GM13977 (cell line): Measurements from ENCODE around the gene CUL1.

Experiments used
- DNase-seq: peaks from one replicate; pipeline ENCODE4 v3.0.0; 2012; ENCODE audit warnings: low spot score
- in situ Hi-C: fragments of 300-500 bp; cut with MboI; formaldehyde crosslinking; loops from one replicate; pipeline ENCODE4 v1.12.0; 2022; ENCODE audit warnings: low sequenced_read_pairs, low pct_unique_long_range_greater_than_20kb, mixed read lengths, inconsistent platforms; ENCODE audit not compliant: unreplicated experiment
- TF ChIP-seq, protein P1 (sequence below): IDR thresholded peaks from 2 replicates; pipeline ENCODE4 v1.5.1; 2012; ENCODE audit warnings: mild to moderate bottlenecking, control low read depth; ENCODE audit not compliant: insufficient read depth; ENCODE audit errors: extremely low read depth, missing control alignments

CUL1 gene

DNA sequence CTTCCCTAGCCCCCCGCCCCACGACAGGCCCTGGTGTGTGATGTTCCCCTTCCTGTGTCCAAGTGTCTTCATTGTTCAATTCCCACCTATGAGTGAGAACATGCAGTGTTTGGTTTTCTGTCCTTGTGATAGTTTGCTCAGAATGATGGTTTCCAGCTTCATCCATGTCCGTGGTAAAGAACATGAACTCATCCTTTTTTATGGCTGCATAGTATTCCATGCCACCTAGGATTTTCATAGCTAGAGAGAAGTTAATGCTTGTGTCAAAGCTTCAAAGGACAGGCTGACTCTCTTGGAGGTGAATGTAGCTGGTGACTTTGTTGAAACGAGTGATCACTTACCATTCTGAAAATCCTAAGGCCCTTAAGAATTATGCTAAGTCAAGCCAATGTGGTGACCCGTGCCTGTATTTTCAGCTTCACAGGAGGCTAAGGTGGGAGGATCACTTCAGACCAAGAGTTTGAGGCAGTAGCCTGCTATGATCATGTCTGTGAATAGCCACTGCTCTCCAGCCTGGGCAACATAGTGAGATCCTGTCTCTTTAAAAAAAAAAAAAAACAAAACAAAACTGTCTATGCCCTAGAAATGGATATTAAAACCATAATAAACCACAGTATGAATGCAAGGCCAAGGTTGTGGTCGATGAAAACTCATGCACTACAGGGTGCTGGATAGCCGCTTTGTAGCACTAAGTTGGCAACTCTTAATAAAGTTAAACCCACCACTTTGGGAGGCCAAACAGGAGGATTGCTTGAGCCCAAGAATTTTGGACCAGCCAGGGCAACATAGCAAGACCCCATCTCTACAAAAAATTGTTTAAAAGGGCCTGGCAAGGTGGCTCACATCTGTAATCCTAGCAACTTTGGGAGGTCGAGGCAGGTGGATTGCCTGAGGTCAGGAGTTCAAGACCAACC lies 52.0 kb downstream of the CUL1 start:
- no peak for DNase-seq

DNA sequence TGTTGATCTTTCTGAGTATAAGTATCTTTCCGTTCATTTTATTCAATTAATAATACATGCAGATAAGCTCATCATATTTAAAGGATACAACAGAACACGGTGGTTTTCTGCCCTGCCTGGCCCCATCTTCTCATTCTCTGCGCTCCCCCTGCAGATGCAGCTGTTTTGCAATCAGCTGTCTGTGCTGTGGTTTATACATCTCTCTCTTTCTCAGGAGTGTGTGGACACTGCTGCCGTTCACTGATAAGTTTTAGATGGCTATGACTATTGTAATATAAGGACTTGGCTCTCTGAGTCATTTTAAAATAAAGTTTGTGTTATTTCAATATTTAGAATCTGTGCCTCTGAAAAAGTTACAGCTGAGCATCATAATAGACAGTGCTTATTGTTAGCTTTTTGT lies 54.5 kb downstream of the CUL1 start:
- DNase-seq = no peak
- TF ChIP-seq, protein P1, sequence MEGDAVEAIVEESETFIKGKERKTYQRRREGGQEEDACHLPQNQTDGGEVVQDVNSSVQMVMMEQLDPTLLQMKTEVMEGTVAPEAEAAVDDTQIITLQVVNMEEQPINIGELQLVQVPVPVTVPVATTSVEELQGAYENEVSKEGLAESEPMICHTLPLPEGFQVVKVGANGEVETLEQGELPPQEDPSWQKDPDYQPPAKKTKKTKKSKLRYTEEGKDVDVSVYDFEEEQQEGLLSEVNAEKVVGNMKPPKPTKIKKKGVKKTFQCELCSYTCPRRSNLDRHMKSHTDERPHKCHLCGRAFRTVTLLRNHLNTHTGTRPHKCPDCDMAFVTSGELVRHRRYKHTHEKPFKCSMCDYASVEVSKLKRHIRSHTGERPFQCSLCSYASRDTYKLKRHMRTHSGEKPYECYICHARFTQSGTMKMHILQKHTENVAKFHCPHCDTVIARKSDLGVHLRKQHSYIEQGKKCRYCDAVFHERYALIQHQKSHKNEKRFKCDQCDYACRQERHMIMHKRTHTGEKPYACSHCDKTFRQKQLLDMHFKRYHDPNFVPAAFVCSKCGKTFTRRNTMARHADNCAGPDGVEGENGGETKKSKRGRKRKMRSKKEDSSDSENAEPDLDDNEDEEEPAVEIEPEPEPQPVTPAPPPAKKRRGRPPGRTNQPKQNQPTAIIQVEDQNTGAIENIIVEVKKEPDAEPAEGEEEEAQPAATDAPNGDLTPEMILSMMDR = no peak
- in situ Hi-C loops = no loop called here

More for the DNA sequence above, 52.0 kb downstream of the CUL1 start:
- TF ChIP-seq, protein P1 = no peak
- in situ Hi-C loops = no loop called here

DNA sequence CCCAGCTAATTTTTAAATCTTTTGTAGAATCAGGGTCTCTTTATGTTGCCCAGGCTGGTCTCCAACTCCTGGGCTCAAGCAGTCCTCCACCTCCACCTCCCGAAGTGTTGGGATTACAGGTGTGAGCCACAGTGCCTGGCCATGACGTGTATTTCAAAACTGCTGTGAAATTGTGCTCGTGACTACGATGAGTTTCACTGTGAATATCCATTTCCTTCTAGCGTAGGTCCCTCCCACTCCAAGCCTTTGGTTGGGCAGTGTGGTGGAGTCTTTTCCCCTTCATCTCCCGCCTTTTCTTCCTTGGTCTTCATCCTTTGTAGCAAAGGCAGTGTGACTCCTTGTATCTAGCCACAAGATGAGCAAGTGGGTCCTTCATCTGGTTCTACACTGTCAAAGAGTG lies 56.2 kb downstream of the CUL1 start:
- TF ChIP-seq, protein P1 = no peak
- in situ Hi-C loops = no loop called here
- no peak for DNase-seq

DNA sequence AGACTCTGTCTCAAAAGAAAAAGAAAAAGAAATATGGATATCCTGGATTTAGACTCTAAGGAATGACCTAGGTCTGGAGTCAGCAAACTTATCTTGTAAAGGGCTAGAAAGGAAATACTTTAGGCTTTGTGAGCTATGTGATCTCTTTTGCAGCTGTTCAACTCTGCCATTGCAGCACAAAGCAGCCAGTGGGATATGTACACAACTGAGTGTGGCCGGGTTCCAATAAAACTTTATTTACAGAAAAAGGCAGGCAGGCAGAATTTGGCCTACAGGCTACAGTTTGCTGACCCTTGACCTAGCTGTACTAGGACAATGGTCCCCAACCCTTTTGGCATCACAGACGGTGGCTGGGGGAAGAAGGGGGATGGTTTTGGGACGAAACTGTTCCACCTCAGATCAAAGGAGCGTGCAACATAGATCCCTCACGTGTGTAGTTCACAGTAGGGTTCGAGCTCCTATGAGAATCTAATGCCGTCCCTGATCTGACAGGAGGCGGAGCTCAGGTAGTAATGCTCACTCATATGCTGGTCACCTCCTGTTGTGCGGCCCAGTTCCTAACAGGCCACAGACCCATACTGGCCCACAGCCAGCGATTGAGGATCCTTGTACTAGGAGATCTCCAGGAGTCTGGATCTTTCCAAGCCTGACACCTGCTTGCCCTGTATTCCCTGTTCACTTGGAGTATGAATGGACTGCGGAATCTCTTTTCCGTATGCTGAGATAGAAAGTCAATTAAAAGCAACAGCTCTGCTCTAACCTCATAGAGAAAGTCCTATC lies 63.0 kb downstream of the CUL1 start:
- no peak for DNase-seq
- in situ Hi-C loops = no loop called here
- TF ChIP-seq, protein P1 = no peak

DNA sequence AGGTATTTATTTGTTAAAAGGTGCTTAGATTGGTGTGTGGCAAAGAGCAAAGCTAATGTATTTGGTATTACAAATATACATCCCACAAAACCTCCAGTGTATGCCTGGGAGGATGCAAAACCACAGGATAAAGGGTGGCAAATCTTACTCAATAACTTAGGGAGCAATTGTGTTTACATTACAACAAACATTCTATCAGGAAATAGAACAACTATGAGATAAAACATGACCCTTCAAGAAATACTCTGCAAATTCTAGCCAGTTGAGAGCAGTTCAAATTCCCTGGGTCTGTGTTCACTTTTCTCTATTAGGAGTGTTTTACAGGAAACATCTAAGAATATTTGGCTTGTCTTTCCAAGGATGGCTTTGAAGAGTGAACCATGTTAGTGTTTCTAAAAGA lies 64.9 kb downstream of the CUL1 start:
- TF ChIP-seq, protein P1 = no peak
- DNase-seq = no peak
- in situ Hi-C loops = no loop called here

DNA sequence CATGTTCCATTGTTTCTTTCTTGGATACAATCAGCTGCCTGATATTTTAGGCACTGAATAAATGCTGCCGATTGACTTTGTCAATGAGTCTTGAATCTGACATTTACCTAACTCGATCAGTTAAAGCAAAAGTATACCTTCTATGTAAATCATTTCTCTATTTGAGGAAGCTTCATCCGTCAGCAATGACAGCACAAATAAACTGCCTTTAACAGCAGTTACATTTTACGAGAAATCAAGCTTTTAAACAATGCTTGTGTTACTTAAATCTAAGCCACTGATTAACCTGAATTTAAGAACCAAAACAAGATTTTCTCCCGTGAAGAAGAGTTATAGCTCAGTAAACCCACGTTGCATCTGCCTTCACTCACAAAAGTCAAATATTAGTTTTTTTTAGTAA lies 71.3 kb downstream of the CUL1 start:
- in situ Hi-C loops = no loop called here
- TF ChIP-seq, protein P1 = no peak
- no peak for DNase-seq
